Osteocyte (in vitro differentiated cells): ENCODE results near the gene NOP14. TPM values are rescaled to one million over a fixed set of nuclear protein-coding genes. Genes with fewer than 3 reads are reported as not detected.

Source experiments
- DNase-seq: peaks from one replicate; pipeline ENCODE4 v3.0.0; 2021; ENCODE audit warnings: mixed read lengths; ENCODE audit not compliant: unreplicated experiment; ENCODE audit errors: extremely low spot score
- H3K27ac Mint-ChIP-seq: one replicate; pipeline ENCODE4 v1.8.0; 2021; ENCODE audit warnings: mild to moderate bottlenecking, mixed read lengths; ENCODE audit not compliant: unreplicated experiment
- H3K27me3 Mint-ChIP-seq: one replicate; pipeline ENCODE4 v1.8.0; 2021; ENCODE audit warnings: mixed read lengths; ENCODE audit not compliant: unreplicated experiment
- H3K36me3 Mint-ChIP-seq: one replicate; pipeline ENCODE4 v1.8.0; 2021; ENCODE audit warnings: mixed read lengths; ENCODE audit not compliant: unreplicated experiment
- H3K4me1 Mint-ChIP-seq: one replicate; pipeline ENCODE4 v1.8.0; 2021; ENCODE audit warnings: mixed read lengths; ENCODE audit not compliant: unreplicated experiment
- H3K4me3 Mint-ChIP-seq: one replicate; pipeline ENCODE4 v1.8.0; 2021; ENCODE audit warnings: mild to moderate bottlenecking, moderate library complexity, mixed read lengths; ENCODE audit not compliant: unreplicated experiment
- H3K9me3 Mint-ChIP-seq: one replicate; pipeline ENCODE4 v1.8.0; 2021; ENCODE audit warnings: mixed read lengths; ENCODE audit not compliant: unreplicated experiment
- CTCF ChIP-seq: fragments of 200-600 bp; sonication (generic); IDR thresholded peaks from 2 replicates; pipeline ENCODE4 v1.5.0; 2021; ENCODE audit warnings: antibody characterized with exemption, mild to moderate bottlenecking, moderate library complexity
- total RNA-seq: library from RNA; stranded (reverse); gene quantifications from 2 replicates; pipeline ENCODE4 v1.2.1, GENCODE V29; 2021

The NOP14 gene
- total RNA-seq, 1 donor from 2014 or later: 29.6 TPM

GRCh38 chr4:2982012-2982411, 18.8 kb upstream of the NOP14 start:
- Mint-ChIP-seq H3K4me1 (peaks cover 2% of the 10 kb centered on the region), H3K4me3 (no peak overlapping the region), H3K36me3 (no peaks in the 10 kb centered on the region), H3K27ac (no peak overlapping the region), H3K9me3 (no peaks in the 10 kb centered on the region), H3K27me3 (peaks cover 17% of the 10 kb centered on the region)
- DNase-seq: no peak
- TF ChIP-seq CTCF: no peak

GRCh38 chr4:2981256-2981819, 18.1 kb upstream of the NOP14 start:
- no peak overlapping the region for H3K27ac Mint-ChIP-seq
- H3K9me3 Mint-ChIP-seq: no peaks in the 10 kb centered on the region
- peaks cover 2% of the 10 kb centered on the region for H3K4me1 Mint-ChIP-seq
- DNase-seq: no peak
- no peak overlapping the region for H3K4me3 Mint-ChIP-seq
- H3K27me3 Mint-ChIP-seq: peaks cover 17% of the 10 kb centered on the region
- no peaks in the 10 kb centered on the region for H3K36me3 Mint-ChIP-seq
- no peak for TF ChIP-seq CTCF

- Mint-ChIP-seq H3K4me3 (no peak overlapping the region), H3K27me3 (peaks cover 4% of the 10 kb centered on the region), H3K27ac (no peak overlapping the region), H3K4me1 (peaks cover 2% of the 10 kb centered on the region), H3K9me3 (no peaks in the 10 kb centered on the region), H3K36me3 (peaks cover under 1% of the 10 kb centered on the region)
- TF ChIP-seq CTCF: no peak
- DNase-seq: no peak
Measured at GRCh38 chr4:2977211-2978088, 14.2 kb upstream of the NOP14 start.

- Mint-ChIP-seq H3K4me3 (no peak overlapping the region), H3K4me1 (no peaks in the 10 kb centered on the region), H3K27ac (no peak overlapping the region)
Measured at GRCh38 chr4:2971275-2971674, 8.1 kb upstream of the NOP14 start.

More at GRCh38 chr4:2971275-2971674, 8.1 kb upstream of the NOP14 start:
- DNase-seq: no peak
- Mint-ChIP-seq H3K27me3 (no peaks in the 10 kb centered on the region), H3K36me3 (peaks cover 2% of the 10 kb centered on the region), H3K9me3 (no peaks in the 10 kb centered on the region)
- no peak for TF ChIP-seq CTCF
